Loucy (cell line): ENCODE data around the gene SASH1.

Source experiments
- EZH2phosphoT487 ChIP-seq: fragments of 200-600 bp; IDR thresholded peaks from 2 replicates; pipeline ENCODE4 v1.6.1; 2018; ENCODE audit warnings: antibody characterized with exemption, mild to moderate bottlenecking, moderate library complexity, borderline replicate concordance
- TF ChIP-seq, protein P1 (sequence below): fragments of 200-600 bp; sonication (generic); conservative IDR thresholded peaks from 2 replicates; pipeline ENCODE4 v1.5.1; 2014; ENCODE audit warnings: mild to moderate bottlenecking, antibody characterized with exemption, low read length

DNA sequence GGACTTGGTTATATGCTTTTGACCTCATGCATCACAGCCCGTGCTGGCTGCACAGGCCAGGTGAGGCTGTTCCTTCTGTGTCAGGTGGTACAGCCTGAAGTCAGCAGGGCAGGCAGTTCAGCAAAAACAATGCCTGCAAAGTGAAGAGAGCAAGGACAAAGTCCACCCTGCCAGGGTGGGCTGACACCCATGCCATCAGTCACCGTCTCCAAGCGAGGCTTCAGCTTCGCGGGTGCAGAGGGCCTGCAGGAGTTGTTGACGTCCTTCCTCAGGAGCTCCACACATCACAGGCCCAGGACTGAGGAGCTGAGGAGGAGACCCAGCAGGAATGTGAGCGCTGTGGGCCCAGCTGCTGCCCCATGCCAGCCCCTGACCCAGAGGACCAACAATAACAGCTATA, 111.3 kb downstream of the SASH1 start:
- TF ChIP-seq, protein P1, sequence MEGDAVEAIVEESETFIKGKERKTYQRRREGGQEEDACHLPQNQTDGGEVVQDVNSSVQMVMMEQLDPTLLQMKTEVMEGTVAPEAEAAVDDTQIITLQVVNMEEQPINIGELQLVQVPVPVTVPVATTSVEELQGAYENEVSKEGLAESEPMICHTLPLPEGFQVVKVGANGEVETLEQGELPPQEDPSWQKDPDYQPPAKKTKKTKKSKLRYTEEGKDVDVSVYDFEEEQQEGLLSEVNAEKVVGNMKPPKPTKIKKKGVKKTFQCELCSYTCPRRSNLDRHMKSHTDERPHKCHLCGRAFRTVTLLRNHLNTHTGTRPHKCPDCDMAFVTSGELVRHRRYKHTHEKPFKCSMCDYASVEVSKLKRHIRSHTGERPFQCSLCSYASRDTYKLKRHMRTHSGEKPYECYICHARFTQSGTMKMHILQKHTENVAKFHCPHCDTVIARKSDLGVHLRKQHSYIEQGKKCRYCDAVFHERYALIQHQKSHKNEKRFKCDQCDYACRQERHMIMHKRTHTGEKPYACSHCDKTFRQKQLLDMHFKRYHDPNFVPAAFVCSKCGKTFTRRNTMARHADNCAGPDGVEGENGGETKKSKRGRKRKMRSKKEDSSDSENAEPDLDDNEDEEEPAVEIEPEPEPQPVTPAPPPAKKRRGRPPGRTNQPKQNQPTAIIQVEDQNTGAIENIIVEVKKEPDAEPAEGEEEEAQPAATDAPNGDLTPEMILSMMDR = no peak
- no peak for TF ChIP-seq EZH2phosphoT487
